Renal cortex interstitium (tissue), 11 donors: Measurements from ENCODE around the gene TRRAP. TPM values are rescaled to one million over a fixed set of nuclear protein-coding genes. Genes with fewer than 3 reads are reported as not detected.

ENCODE experiments used
- DNase-seq, 11 donors: peaks; one replicate each; pipeline ENCODE4 v3.0.0-alpha.2; 2013; ENCODE audit warnings: low read depth in 9 of 11, low spot score in 4 of 11; ENCODE audit errors: extremely low read depth in 1 of 11
- polyA plus RNA-seq, 3 donors: library from polyadenylated mRNA; unstranded; fragments of 120-200 nt; gene quantifications; one replicate each; pipeline ENCODE4 v1.2.1, GENCODE V29; 2013; ENCODE audit not compliant: insufficient read length in 3 of 3

TRRAP gene
- polyA plus RNA-seq, 3 donors = 42.4 to 45.4 (median 43.7) TPM

DNA sequence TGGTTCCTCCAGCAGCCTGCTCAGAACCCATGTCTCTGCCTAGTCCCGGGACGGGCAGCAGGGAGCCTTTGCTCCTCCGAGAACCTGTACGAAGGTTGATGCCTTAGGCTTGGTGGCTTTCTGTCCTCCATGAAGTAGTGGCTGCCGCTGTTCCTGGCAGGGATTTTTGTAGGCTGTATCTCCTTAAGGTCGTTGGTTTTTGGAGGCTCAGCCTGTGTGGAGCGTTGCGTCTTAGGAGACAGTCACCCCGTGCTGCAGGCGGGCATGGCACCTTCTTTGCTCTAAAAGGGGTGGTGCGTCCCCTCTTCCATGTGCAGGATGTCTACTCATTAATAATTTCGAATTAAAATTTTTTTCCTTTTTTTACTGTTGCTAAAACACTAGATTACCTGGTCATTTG lies 92.5 kb downstream of the TRRAP start:
- no peak for DNase-seq

DNA sequence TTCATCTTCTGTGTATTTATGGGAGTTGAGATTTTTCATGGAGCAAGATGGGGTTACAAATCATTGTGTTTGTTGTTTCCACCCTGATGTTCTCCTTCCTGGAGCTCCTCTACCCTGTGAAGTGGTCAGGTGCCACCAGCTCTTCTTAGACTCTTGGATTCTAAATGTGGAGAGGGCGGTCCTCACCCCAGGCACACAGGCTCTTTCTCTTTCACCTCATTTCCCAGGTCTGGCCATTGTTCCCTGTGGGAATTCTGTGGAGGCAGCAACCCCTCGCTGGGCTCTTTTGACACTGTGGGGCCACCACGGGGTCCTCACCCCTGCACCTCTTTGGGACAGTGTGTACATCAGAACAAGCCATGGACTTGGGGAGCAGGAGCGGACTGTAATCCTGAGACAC lies 95.9 kb downstream of the TRRAP start:
- no peak for DNase-seq

DNA sequence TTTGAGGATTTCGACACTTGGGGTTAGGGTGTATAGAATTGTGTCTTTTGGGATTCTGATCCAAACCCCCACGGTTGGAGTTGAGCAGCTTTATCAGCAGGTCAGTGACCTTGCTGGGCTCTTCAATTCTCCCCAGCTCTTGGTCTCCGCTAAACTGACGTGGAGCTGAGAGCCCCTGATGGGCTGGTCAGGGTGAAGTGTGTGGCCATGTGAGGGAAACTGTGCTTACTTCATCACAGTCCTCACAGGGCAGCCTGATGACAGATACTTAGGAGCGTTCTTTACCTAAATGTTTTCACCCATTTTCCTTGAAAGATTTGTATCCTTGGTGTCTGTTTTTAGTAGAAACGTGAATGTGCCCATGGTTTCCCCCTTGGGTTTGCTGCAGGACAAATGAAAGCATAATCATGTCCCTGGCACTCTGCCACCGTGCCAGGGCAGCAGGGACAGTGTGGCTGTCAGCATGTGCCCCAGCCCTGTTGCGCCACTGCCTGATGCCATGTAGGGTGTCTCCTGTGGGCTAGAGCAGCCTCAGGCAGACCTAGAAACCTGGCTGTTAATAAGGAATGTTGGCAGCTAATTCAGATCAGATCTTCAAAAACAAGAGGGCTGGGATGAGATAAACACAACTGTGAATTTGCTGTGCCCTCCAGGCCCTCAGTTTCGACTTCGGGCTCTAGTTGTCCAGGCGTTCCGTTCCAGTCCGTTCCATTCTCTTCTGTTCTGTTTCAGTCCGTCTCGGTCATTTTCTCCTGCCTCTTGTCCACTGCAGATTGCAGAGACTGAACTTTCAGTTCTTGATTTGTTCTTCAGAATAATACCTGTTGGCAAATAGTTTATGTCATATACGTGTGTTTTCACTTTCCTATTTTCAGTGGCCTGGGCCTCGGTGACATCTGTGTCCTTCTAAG lies 96.8 kb downstream of the TRRAP start:
- DNase-seq = no peak

DNA sequence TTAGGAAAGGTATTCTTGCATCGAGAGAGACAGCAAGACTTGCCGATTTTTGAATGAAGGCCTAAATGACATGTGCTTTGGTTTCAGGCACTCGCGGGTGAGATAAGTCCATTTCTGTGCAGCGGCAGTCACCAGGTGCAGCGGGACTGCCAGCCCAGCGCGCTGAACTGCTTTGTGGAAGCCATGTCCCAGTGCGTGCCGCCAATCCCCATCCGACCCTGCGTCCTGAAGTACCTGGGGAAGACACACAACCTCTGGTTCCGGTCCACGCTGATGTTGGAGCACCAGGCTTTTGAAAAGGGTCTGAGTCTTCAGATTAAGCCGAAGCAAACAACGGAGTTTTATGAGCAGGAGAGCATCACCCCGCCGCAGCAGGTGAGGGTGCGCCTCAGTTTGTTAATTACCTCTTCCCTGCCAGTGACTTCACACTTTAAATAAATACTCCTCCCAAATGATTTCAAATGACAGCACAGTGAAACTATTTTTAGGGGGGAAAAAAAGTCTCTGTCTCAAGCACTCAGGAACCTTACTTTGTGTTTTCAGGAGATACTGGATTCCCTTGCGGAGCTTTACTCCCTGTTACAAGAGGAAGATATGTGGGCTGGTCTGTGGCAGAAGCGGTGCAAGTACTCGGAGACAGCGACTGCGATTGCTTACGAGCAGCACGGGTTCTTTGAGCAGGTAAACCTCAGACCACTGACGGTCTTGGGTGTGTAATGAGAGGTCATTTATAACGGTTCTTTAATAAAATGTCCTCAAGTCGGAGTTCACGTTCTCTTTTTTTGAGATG lies 98.3 kb downstream of the TRRAP start:
- DNase-seq = no peak

DNA sequence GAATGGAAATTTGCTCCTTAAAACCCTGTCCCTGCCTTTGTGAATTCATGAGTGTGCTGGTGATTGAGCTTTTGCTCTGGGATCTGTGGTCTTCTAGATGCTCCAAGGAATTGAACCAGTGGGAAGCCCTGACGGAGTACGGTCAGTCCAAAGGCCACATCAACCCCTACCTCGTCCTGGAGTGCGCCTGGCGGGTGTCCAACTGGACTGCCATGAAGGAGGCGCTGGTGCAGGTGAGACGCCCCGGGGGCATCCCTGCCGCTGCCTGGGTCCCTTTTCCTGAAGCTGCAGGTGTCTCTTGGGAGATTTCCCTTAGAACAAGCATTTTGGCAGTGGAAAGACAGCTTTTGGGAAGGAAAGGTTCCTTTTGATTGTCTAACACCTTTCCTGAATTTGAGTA lies 100.3 kb downstream of the TRRAP start:
- DNase-seq = no peak

DNA sequence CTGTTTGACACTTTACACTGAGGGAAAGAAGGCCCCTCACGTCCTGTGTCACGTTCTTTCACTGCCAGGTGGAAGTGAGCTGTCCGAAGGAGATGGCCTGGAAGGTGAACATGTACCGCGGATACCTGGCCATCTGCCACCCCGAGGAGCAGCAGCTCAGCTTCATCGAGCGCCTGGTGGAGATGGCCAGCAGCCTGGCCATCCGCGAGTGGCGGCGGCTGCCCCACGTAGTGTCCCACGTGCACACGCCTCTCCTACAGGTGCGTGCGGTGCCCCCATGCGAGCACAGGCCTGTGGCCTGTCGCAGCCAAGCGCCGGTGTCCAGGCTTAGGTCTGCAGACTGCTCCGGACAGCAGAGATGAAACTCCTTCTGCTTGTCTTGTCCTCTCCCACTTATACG lies 103.4 kb downstream of the TRRAP start:
- DNase-seq = no peak

DNA sequence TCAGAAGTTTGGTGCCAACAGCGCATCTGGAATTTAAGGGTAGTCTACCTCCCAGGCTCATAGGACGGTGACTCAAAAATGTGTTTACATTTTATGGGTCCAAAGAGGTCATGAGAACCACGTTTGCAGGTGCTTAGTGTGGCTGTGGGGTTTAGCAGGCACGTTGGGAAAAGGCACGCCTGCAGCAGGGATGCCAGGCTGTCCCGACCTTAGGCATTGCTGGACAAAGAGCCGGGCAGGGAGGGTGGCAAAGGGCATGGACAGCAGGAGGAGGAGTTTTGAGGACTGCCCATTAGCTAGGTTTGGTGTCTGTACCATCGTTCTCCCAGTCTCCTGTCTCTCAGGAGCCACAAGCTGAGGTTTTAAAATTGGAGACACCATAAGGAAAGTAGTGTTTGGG lies 104.4 kb downstream of the TRRAP start:
- DNase-seq = no peak

DNA sequence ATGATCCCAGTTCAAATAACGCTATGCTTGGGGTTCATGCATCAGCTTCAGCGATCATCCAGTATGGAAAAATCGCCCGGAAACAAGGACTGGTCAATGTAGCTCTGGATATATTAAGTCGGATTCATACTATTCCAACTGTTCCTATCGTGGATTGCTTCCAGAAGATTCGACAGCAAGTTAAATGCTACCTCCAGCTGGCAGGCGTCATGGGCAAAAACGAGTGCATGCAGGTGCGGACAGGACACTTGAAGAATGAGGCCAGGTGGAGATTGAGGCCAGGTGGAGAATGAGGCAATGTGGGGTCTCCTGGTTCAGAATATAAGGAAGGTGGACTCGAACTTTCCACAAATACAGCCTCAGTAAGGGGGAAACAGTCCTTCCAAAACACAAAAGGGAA lies 105.8 kb downstream of the TRRAP start:
- DNase-seq = no peak

DNA sequence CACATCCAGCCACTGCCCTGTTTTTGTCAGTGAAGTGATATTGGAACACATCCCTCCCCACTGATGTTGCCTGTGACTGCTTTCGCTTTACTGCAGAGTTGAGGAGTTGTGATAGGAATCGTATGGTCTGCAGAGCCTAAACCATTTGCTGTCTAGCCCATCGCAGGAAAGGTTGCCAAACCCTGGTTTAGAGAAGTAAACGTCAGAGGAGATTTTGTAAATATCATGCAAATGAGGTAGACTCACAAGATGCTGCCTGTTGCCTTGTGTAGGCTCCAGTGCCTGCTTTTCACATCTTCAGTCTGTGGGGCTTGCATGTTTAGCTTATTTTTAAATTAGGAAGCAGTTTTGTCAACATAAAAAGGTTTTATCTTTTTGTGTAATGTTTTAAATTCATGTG lies 107.1 kb downstream of the TRRAP start:
- DNase-seq = no peak

DNA sequence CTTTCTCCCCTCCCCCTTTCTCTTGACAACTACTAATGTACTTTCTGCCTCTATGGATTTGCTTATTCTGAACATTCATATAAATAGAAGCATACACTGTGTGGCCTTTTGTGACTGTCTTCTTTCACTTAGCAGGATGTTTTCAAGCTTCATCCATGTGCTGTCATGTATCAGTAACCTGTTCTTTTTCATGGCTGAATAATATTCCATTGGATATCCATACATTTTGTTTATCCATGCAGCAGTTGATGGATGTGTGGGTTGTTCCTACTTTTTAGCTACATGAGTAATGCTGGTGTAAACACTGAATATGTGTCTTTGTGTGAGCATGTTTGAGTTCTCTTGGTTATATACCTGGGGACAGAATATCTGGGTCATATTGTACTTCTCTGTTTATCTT lies 107.6 kb downstream of the TRRAP start:
- no peak for DNase-seq

DNA sequence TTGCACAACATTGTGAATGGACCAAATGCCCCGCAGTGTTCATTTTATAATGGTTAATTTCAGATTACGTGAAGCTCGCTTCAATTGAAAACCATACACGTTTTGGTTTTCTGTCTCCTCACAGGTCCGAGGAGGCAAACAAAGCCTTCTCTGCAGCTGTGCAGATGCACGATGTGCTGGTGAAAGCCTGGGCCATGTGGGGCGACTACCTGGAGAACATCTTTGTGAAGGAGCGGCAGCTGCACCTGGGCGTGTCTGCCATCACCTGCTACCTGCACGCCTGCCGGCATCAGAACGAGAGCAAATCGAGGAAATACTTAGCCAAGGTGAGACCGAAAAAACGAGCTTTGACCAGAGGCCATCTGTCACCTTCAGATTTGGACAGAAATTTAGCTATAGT lies 110.3 kb downstream of the TRRAP start:
- DNase-seq = no peak

DNA sequence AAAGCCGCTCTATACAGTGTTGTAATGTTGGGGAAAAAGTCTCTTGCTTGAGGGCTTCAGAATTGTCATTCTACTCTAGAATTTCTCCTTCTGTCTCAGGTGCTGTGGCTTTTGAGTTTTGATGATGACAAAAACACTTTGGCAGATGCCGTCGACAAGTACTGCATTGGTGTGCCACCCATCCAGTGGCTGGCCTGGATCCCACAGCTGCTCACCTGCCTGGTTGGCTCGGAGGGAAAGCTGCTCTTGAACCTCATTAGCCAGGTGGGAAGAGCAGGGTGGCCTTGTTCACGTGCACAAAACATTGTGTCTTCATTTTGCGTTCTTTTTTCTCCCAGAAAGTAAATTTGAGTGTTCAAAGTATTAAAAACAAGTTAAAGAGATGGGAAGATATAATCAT lies 112.0 kb downstream of the TRRAP start:
- no peak for DNase-seq

DNA sequence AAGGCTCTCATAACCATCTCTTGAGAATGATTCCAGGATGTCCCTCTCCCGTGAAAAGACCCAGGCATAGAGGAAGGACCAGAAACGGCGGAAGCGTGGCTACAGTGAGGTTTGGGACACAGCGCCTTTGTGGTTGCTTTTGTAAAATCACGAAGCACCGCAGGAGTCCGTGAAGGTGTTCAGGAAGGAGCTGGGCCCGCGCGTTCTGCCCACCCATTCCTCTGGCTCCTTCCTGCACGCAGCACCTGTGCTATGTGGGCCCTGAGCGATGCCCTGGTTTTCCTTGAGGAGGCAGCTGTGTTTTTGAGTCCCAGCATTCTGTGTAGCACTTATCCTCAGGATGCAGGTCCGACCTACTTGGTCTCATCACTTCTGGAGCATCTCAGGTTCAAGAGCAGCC lies 112.8 kb downstream of the TRRAP start:
- no peak for DNase-seq

DNA sequence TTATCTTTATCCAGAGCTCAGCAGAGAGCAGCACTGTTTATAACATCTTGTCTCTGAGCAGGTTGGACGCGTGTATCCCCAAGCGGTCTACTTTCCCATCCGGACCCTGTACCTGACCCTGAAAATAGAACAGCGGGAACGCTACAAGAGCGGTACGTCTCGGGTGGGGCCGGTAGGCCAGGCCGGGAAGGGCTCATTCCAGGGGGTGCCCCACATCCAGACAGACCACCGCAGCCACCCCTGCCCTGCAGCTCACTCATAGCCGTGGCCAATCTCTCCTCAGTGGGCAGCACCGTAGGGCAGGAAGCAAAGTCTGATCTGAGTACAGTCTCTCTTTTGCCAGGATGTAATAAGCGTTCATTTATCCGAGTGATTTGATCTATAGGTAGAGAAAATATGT lies 113.7 kb downstream of the TRRAP start:
- no peak for DNase-seq

DNA sequence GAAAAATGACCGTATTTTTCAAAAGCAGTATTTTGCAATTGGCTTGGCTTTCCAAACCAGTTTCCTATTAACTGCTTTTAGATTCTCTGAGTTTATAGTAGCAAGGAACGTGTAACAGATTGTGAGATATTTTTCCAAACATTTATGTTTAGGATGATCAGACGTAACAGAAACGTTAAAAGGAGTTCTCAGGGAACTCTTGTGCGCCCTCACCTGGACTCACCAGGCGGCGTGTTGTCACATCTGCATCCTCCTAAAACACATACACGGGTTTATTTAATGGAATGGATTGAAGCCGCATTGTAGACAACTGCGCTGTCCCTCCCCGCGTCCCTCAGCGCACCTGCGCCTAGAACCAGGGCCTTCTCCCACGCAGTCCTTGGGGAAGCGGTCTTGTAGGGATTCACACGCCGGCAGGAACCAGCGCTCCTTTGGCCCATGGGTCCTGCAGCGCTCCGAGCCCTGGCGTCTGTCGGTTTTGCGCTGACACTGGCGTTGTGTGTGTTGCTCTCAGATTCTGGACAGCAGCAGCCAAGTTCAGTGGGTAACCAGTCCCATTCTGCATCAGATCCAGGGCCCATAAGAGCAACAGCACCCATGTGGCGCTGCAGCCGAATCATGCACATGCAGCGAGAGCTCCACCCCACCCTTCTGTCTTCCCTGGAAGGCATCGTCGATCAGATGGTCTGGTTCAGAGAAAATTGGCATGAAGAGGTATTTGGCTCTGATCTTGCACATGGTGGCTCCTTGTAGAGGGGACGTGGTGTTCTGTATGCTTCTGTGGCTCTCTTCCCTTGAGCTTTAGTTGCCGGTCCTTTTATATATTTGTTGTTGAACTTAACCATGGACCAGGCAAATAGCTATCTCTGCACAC lies 114.9 kb downstream of the TRRAP start:
- no peak for DNase-seq

DNA sequence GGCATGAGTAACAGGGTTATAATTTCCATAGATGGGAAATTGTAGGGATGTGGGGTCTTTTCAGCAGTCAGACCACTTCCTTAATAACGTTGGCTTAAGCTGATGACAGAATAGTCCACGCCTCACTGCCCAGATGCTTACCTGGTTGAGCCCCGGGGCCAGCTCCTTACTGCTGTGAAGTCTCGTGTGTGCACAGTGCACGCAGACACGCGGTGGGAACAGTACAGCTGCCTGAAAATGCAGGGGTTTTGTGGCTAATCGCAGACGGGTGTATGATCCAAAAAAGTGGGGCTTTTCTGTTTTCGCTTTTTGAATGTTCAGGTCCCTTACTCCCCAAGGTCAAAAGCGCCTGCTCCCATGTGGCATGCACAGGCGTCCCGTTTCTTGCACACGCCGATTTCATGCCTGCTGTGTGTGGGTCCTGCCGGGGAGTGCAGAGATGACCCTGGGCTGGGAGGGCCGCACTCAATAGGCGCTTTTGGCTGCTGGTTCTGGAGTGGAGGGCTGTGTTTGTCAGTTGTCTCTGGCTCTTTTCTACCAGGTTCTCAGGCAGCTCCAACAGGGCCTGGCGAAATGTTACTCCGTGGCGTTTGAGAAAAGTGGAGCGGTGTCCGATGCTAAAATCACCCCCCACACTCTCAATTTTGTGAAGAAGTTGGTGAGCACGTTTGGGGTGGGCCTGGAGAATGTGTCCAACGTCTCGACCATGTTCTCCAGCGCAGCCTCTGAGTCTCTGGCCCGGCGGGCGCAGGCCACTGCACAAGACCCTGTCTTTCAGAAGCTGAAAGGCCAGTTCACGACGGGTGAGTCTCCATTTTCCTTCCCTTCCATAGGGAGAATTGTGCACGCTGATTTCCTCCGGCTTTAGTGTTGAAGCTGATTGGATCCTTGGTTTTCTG lies 116.0 kb downstream of the TRRAP start:
- DNase-seq = no peak

DNA sequence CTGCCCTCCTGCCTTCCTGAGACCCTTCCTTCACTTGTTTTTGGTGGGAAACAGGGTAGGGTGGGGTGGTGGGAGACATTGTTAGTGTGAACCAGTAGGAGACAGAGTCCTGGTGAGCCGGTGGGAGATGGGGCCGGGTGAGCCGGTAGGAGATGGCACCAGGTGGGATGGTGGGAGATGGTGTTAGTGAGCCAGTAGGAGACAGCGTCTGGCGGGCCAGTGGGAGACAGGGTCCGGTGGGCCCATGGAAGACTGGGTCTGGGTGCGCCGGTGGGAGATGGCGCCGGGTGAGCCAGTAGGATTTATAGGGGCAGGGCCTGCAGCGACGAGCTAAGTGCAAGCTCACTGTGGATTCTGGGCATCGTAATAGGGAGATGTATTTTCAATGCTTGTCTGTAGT lies 116.8 kb downstream of the TRRAP start:
- DNase-seq = no peak

DNA sequence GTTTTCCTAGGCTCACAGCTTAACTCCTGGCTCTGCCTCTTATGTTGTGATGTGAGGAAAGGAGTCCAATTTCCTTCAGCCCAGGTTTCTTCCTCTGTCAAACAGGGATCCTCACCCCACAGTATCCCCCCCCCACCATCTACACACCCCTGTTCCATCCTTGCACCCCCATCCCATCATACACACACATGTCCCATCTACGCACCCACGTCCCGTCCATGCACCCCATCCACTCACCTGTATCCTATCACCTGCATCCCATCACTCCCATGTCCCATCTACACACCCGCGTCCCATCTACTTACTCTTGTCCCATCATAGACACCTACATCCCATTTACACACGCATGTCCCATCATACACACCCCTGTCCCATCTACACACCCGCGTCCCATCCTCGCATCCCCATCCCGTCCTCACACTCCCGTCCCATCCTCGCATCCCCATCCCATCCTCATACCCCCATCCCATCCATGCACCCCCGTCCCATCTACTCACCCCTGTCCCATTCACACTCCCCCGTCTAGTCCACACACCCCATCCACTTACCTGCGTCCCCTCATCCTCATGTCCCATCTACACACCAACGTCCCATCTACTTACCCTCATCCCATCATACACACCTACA lies 117.3 kb downstream of the TRRAP start:
- DNase-seq = no peak
